Ramos (cell line): ENCODE results near the gene LIPK.

Experiments used
- in situ Hi-C: fragments of 300-500 bp; cut with MboI; formaldehyde crosslinking; loops from one replicate; pipeline ENCODE4 v1.14.3; 2022; ENCODE audit warnings: low sequenced_read_pairs; ENCODE audit not compliant: unreplicated experiment

The LIPK gene

DNA sequence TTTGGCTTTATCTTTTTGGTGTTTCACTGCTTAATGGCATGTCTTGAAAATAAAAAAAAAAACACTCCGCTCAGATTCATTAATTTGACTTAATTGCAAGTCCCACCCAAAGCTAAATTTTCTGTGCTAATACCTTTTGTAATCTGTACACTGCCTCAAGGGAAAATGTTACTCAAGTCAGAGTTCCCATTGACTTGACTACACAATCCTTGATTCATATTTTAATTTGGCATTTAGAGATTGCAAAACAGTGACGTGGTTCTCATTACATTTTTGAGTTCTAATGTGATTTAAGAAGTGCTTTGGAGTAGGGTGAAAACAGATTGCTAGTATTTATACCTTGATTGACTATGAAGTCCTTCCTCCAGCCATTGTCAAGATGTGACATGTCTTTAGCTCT lies 75.2 kb downstream of the LIPK start:
- in situ Hi-C loops = no loop called here

DNA sequence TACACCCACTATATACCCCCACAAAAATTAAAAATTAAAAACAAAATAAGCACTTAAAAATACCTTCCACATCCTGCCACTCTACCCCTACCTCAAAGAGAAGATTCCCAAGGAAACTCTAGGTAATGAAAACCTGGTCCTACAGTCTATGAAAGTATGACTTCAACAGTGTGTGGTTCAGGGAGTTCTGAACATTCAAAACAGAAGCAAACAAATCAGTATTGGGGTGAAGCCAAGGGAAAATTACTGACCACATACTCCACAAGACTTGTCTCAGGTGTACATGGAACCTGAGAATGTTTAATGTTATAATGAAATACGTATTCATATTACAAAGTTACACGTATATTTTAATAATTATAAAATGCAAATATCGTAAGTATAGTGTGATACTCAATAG lies 76.2 kb downstream of the LIPK start:
- in situ Hi-C loops = no loop called here

DNA sequence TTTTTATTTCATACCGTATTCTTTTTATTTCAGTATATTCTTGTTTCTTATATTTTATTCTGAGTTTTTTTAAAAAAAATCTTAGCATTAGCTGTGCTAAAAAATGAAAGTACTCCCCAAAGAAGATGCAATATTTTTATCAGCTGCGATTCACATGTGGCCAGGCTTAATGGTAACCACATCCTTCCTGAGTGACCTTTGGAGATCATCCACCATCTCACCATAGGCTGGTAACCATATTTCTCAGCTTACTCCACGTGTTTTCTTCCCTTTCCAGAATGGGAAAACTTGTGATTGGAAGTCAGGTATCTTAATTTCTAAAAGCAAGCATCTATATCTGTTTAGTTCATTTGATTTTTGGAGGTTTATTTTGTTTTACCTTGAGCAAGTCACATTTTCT lies 77.7 kb downstream of the LIPK start:
- in situ Hi-C loops = no loop called here

DNA sequence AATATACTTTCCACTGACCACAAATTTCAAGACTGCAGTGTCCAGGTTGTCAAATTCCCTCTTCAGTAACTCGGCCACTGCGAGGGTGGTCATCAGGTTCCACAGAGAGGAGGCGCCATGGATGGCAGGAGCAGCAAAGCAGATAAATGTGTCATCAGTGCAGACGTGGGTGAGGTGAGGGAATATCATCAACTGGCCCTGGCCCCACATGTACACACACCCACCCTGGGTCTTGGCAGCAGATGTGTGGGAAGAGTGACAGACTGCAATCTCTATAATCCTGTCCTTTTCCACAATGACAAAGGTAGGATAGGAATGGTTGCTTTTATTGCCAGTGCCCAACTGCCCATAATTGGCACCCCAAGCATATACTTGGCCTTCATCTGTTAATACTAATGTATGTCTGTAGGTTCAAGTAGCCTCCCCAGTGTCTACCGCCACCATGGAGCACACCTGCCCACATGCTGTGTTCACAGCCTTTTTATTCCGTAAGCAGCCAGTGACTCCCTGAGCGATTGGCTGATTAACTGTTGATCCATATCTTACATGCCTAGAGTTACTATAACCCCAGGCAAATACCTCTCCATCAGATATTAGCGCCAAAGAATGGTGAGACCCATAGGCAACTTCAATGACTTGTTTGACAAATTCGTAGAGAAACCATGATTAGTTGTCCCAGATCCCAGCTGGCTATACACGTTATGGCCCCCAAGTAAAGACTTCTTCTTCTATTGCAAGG lies 80.2 kb downstream of the LIPK start:
- in situ Hi-C loops = no loop called here

DNA sequence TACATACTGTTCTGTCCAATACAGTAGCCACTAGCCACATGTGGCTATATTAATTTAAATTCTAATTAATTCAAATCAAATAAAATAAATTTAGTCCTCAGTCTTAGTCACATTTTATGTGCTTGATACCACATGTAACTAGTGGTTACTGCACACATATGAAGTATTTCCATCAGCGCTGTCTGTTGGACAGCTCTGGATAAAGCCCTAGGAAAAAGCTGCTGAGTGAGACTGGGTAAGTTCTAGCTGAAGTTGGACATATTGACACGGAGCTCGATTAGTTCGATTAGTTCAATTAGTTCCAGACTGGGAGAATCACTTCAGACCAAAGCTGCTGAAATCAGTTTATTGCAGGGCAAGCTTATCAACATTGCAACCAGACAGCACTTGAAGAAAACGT lies 81.4 kb downstream of the LIPK start:
- in situ Hi-C loops = no loop called here

DNA sequence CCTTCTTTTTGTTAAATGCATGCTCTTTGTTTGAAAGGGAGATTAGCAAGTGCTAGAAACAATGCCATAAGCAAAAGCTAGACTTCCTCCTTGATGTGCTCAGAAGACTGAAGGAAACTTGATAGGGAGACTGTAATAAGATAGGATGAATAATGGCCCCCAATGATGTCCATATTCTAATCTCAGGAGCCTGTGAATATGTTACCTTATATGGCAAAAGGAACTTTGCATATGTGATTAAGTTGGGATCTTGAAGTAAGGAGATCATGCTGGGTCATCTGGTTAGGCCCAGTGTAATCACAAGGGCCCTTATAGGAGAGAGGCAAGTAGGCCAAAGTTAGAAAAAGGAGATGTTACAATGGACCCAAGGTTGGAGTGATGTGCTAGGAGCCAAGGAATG lies 82.9 kb downstream of the LIPK start:
- in situ Hi-C loops = no loop called here

DNA sequence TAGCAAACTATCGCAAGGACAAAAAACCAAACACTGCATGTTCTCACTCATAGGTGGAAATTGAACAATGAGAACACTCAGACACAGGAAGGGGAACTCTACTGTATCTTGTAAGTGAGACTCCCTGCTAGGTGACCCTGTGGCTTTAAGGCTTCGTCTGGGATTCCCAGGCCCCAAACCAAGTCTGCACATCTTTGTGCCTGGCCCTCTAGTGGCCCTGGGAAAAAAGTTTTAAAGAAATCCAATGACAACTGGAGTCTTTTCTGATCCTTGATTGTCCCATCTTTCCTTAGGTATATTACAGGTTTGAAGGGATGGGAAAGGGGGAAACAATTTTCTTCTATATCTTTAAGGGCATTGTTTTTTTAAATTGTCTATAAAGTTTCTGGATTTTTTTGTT lies 85.9 kb downstream of the LIPK start:
- in situ Hi-C loops = no loop called here

DNA sequence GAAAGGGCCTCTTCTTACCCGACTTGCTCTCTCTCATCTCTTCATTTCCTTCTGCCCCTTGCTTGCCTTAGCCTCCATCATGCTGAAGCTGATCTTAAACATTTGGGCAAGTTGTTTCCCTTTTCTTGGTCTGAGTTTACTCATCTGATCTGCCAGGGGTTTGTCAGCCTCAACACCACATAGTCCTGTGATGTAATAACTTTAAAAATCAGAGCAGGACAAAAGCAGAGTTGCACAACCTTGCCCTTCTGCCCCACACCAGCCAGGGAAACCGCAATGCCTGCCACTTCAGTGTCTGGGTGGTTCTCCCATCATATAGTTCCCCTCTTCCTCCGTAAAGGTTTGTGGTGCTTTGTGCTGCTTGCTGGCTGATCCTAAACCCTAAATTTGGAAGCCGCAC lies 86.6 kb downstream of the LIPK start:
- in situ Hi-C loops = no loop called here

DNA sequence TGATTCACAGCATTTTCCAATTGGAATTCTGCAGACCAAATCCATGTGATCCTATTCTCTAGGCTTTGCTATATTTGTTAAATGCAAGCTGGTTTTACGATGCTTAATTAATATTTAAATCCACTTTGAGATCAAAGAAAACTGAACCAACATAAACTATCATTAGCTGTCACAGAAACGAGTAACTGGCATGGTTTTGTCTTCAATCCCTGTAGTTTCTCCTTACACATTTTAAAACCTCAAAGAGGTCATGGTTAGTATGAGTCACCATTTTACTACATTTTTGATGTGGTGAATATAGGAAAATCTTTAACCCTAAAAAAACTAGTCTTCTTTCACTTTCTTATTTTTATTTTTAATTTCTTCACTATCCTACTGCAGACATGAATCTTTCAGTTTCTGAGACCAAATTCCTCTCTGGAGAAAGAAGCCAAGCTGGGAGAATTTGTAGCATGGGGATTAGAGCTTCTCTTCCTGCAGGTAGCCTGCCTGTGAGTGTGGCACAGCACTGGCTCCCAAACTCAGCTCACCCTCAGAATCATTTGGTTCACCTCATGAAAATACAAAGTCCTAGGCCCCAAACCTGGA lies 87.8 kb downstream of the LIPK start:
- in situ Hi-C loops = no loop called here

DNA sequence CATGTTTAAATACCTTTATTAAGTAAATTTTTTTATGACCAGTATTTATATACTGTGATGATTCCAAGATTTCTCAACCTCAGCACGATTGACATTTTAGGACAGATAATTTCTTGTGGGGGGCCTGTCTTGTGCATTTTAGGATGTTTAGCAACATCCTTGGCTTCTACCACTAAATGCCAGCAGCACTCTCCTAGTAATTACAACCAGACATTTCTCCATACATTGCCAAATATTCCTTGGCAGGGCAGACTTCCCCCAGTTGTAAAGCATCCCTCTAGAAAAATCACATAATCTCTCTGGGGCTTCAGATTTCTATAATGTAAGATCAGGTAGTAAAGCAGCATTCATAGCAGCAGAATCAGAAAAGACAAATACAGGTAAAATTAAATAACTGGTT lies 88.7 kb downstream of the LIPK start:
- in situ Hi-C loops = no loop called here

DNA sequence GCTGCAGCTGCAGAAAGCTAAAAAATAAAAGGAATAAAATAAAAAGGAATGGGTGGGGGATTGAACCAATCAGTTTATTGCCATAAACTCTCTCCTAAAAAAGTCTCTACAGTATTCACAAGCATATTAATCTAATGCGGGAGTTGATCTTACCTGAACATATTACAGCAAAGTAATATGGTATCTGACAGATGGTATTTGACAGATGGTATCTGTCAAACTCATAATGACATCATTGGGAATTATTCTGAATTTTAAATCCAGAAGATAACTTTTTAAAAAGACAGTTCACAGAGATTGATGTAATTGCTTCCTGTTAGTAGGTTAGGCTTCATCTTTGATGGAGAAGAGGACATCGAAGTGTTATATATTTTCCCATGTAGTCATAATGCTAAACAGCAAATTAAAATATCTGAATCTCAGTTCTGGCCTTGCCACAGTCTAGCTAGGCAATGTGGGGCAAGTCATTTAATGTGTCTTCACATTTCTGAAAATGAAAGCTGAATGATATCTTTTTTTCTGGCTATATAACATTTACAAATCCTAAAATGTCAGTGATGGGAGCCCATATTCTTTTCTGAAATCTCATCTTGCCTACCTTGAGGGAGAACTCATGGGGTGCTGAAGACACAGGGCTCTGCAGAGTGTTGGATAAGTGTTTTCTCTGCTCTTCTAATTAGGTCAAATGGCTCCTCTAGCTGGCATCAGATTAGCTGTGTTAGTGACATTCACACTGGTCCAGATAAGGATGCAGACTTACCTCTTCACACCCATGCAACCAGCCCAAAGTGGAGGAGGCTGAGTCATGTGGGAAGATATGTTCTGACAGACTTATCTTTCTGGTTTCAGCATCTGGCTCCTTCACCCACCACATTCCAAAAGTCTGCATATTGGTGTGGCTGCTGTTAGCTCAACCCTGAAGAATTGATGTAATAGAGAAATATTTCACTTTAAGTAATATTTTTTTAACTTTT lies 94.4 kb downstream of the LIPK start:
- in situ Hi-C loops = no loop called here
